ENCODE measurements around the gene CORO2A.

The CORO2A gene

DNA sequence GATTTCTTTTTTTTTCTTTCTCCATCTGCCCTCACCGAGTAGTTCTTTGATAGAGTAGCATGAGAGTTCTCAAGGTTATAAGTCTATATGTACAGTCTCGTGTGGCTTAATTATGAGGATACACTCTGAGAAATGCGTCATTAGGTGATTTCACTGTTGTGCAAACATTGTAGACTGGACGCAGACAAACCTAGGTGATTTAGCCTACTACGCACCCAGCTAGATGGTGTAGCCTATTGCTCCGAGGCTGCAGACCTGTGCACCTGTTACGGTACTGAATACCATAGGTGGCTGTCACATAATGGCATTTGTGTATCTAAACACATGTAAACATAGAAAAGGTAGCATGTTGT, 26.9 kb upstream of the CORO2A start:
- no peak overlapping the region for H3K27ac ChIP-seq (ENCODE audit: low read length)
- H4K20me1 ChIP-seq (ENCODE audit: insufficient read depth, low read length) = no peaks in the 10 kb centered on the region
- no peaks in the 10 kb centered on the region for H3K36me3 ChIP-seq (ENCODE audit: insufficient read depth, low read length)
- no peak overlapping the region for H2AFZ ChIP-seq (ENCODE audit: low read depth, low read length)
- no peak for DNase-seq
- no peak for ATAC-seq (ENCODE audit: insufficient read depth, low read depth)
- H3K4me1 ChIP-seq (ENCODE audit: insufficient read depth, low read length) = no peaks in the 10 kb centered on the region
- no peak for TF ChIP-seq EZH2 (IDR thresholded peaks at IDR 0.05; ENCODE audit: borderline replicate concordance, low read depth, low read length, severe bottlenecking)
- TF ChIP-seq, protein P1, sequence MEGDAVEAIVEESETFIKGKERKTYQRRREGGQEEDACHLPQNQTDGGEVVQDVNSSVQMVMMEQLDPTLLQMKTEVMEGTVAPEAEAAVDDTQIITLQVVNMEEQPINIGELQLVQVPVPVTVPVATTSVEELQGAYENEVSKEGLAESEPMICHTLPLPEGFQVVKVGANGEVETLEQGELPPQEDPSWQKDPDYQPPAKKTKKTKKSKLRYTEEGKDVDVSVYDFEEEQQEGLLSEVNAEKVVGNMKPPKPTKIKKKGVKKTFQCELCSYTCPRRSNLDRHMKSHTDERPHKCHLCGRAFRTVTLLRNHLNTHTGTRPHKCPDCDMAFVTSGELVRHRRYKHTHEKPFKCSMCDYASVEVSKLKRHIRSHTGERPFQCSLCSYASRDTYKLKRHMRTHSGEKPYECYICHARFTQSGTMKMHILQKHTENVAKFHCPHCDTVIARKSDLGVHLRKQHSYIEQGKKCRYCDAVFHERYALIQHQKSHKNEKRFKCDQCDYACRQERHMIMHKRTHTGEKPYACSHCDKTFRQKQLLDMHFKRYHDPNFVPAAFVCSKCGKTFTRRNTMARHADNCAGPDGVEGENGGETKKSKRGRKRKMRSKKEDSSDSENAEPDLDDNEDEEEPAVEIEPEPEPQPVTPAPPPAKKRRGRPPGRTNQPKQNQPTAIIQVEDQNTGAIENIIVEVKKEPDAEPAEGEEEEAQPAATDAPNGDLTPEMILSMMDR (IDR thresholded peaks at IDR 0.05; ENCODE audit: borderline replicate concordance, extremely low read depth, low read length, poor library complexity, severe bottlenecking) = no peak
- no peak overlapping the region for H3K4me2 ChIP-seq (ENCODE audit: insufficient read depth, low read length)
- H3K9me3 ChIP-seq (ENCODE audit: insufficient read depth, low read length, severe bottlenecking) = no peaks in the 10 kb centered on the region
- no peak overlapping the region for H3K9ac ChIP-seq (ENCODE audit: low read depth, low read length)
- H3K4me3 ChIP-seq (ENCODE audit: low read depth in 1 of 2, low read length in 2 of 2) = no peak overlapping the region
- H3K79me2 ChIP-seq (ENCODE audit: insufficient read depth, low read length) = no peaks in the 10 kb centered on the region
- no peaks in the 10 kb centered on the region for H3K27me3 ChIP-seq (ENCODE audit: insufficient read depth, low read length, poor library complexity)

- Histone ChIP-seq H3K27ac (ENCODE audit: low read length) (no peak overlapping the region), H3K4me3 (ENCODE audit: low read depth in 1 of 2, low read length in 2 of 2) (no peak overlapping the region), H3K36me3 (ENCODE audit: insufficient read depth, low read length) (no peaks in the 10 kb centered on the region), H3K4me1 (ENCODE audit: insufficient read depth, low read length) (no peaks in the 10 kb centered on the region), H3K9ac (ENCODE audit: low read depth, low read length) (no peak overlapping the region), H2AFZ (ENCODE audit: low read depth, low read length) (no peak overlapping the region), H4K20me1 (ENCODE audit: insufficient read depth, low read length) (no peaks in the 10 kb centered on the region), H3K79me2 (ENCODE audit: insufficient read depth, low read length) (no peaks in the 10 kb centered on the region), H3K27me3 (ENCODE audit: insufficient read depth, low read length, poor library complexity) (no peaks in the 10 kb centered on the region), H3K9me3 (ENCODE audit: insufficient read depth, low read length, severe bottlenecking) (no peaks in the 10 kb centered on the region), H3K4me2 (ENCODE audit: insufficient read depth, low read length) (no peak overlapping the region)
- ATAC-seq (ENCODE audit: insufficient read depth, low read depth) = no peak
- no peak for DNase-seq
- TF ChIP-seq, protein P1 (IDR thresholded peaks at IDR 0.05; ENCODE audit: borderline replicate concordance, extremely low read depth, low read length, poor library complexity, severe bottlenecking) = no peak
- TF ChIP-seq EZH2 (IDR thresholded peaks at IDR 0.05; ENCODE audit: borderline replicate concordance, low read depth, low read length, severe bottlenecking) = no peak
These were observed 26.3 kb upstream of the CORO2A start for GRCh38 chr9:98218562-98219363.

DNA sequence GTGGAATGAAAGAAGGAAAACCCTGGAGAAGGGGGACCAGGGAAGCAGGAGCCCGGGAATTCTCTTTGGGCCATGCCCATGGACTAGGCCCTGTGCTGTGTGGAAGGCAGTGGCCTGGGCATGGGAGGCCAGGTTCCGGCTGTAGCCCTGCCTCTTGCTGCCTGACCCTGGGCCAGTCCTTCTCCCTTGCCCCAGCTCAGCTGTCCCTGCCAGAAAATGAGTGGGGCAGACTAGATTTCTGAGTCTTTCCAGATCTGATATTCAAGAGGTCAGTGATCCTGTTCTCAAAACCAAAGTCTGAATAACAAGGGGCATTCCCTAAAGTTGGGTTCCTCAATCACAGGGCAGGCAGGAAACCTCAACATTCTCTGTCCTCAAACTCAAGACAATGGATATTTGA, 24.8 kb upstream of the CORO2A start:
- Histone ChIP-seq H3K27ac (ENCODE audit: low read length) (no peak overlapping the region), H3K36me3 (ENCODE audit: insufficient read depth, low read length) (no peaks in the 10 kb centered on the region), H4K20me1 (ENCODE audit: insufficient read depth, low read length) (no peaks in the 10 kb centered on the region), H3K79me2 (ENCODE audit: insufficient read depth, low read length) (no peaks in the 10 kb centered on the region), H3K4me2 (ENCODE audit: insufficient read depth, low read length) (no peak overlapping the region), H3K9ac (ENCODE audit: low read depth, low read length) (no peak overlapping the region), H3K9me3 (ENCODE audit: insufficient read depth, low read length, severe bottlenecking) (no peaks in the 10 kb centered on the region), H3K4me1 (ENCODE audit: insufficient read depth, low read length) (no peaks in the 10 kb centered on the region), H3K4me3 (ENCODE audit: low read depth in 1 of 2, low read length in 2 of 2) (no peak overlapping the region), H3K27me3 (ENCODE audit: insufficient read depth, low read length, poor library complexity) (no peaks in the 10 kb centered on the region), H2AFZ (ENCODE audit: low read depth, low read length) (no peak overlapping the region)
- ATAC-seq (ENCODE audit: insufficient read depth, low read depth) = no peak
- no peak for DNase-seq
- TF ChIP-seq EZH2 (IDR thresholded peaks at IDR 0.05; ENCODE audit: borderline replicate concordance, low read depth, low read length, severe bottlenecking) = no peak
- TF ChIP-seq, protein P1 (IDR thresholded peaks at IDR 0.05; ENCODE audit: borderline replicate concordance, extremely low read depth, low read length, poor library complexity, severe bottlenecking) = no peak
